SK-N-SH (cell line): ENCODE results near the gene TWF2. TPM values are rescaled to one million over a fixed set of nuclear protein-coding genes. Genes with fewer than 3 reads are reported as not detected.
A peak's percentile ranks its signal among the peaks of the same experiment; 100 is the strongest.

Experiments
- CTCF ChIA-PET: fragments of 300-600, 350-600 bp; formaldehyde crosslinking; extraction: SDS; loops from one replicate; lab custom pipeline; 2021; lab: Yijun Ruan, JAX
- POLR2A ChIA-PET: fragments of 350-600 bp; sonication (Branson Sonifier 250); formaldehyde crosslinking; extraction: SDS; loops from one replicate; lab custom pipeline; 2020; ENCODE audit warnings: antibody characterized with exemption, inconsistent platforms; lab: Yijun Ruan, JAX
- DNase-seq: peaks from one replicate; pipeline ENCODE4 v3.0.0; 2012
- H2AFZ ChIP-seq: fragments of 200-600 bp; sonication (generic); 2 replicates; pipeline ENCODE4 v1.8.1; 2016; ENCODE audit warnings: antibody characterized with exemption, mild to moderate bottlenecking, low read depth
- H3F3A ChIP-seq: fragments of 200-600 bp; sonication (generic); replicated peaks from 2 replicates; pipeline ENCODE3; 2016; ENCODE audit warnings: antibody characterized with exemption, mild to moderate bottlenecking; ENCODE audit not compliant: insufficient read depth
- H3K27ac ChIP-seq, 2 experiments: fragments of 200-500 bp in 1 of 2; fragments of 200-600 bp in 1 of 2; sonication (Bioruptor generic) in 1 of 2; sonication (generic), shearing (Covaris generic) in 1 of 2; 2 replicates each; pipeline versions ENCODE4 v1.5.1 to v1.6.1; 2014 to 2016; ENCODE audit warnings: low read depth in 2 of 2, inconsistent platforms in 1 of 2, low read length in 1 of 2, mild to moderate bottlenecking in 1 of 2, mixed read lengths in 1 of 2
- H3K27me3 ChIP-seq: fragments of 200-600 bp; sonication (generic), shearing (Covaris generic); 2 replicates; pipeline ENCODE4 v1.6.1; 2016; ENCODE audit warnings: mixed run types; ENCODE audit not compliant: insufficient read depth
- H3K36me3 ChIP-seq, 2 experiments: fragments of 200-500 bp in 1 of 2; fragments of 200-600 bp in 1 of 2; sonication (Bioruptor generic) in 1 of 2; sonication (generic) in 1 of 2; replicated peaks in 1 of 2; 2 replicates each; pipeline versions ENCODE3 to v1.5.1; 2014 to 2016; ENCODE audit warnings: low read length in 1 of 2, mild to moderate bottlenecking in 1 of 2; ENCODE audit not compliant: insufficient read depth in 2 of 2, control insufficient read depth in 1 of 2
- H3K4me1 ChIP-seq, 2 experiments: fragments of 200-500 bp in 1 of 2; fragments of 200-600 bp in 1 of 2; sonication (Bioruptor generic) in 1 of 2; sonication (generic), shearing (Covaris generic) in 1 of 2; 2 replicates each; pipeline versions ENCODE4 v1.5.1 to v1.6.1; 2014 to 2016; ENCODE audit warnings: low read depth in 1 of 2, low read length in 1 of 2, mixed run types in 1 of 2; ENCODE audit not compliant: insufficient read depth in 2 of 2, control insufficient read depth in 1 of 2
- H3K4me2 ChIP-seq: fragments of 200-600 bp; sonication (generic), shearing (Covaris generic); 2 replicates; pipeline ENCODE4 v1.6.1; 2017; ENCODE audit warnings: mixed run types
- H3K4me3 ChIP-seq, 2 experiments: fragments of 200-500 bp in 1 of 2; fragments of 200-600 bp in 1 of 2; sonication (Bioruptor generic) in 1 of 2; sonication (generic), shearing (Covaris generic) in 1 of 2; 2 replicates each; pipeline versions ENCODE4 v1.5.1 to v1.8.1; 2014 to 2016; ENCODE audit warnings: low read depth in 2 of 2, inconsistent platforms in 1 of 2, low read length in 1 of 2, mild to moderate bottlenecking in 1 of 2, mixed read lengths in 1 of 2, moderate library complexity in 1 of 2
- H3K79me2 ChIP-seq: fragments of 200-600 bp; sonication (generic); 2 replicates; pipeline ENCODE4 v1.8.1; 2017; ENCODE audit warnings: mild to moderate bottlenecking; ENCODE audit not compliant: insufficient read depth
- H3K9ac ChIP-seq: fragments of 200-600 bp; sonication (generic); 2 replicates; pipeline ENCODE4 v1.6.1; 2017; ENCODE audit warnings: mixed run types
- H3K9me2 ChIP-seq: fragments of 200-600 bp; sonication (generic); 2 replicates; pipeline ENCODE4 v1.6.1; 2017; ENCODE audit warnings: mixed run types
- H3K9me3 ChIP-seq: fragments of 200-600 bp; sonication (generic); 2 replicates; pipeline ENCODE4 v1.6.1; 2017; ENCODE audit warnings: mixed run types, mild to moderate bottlenecking, moderate library complexity
- H4K20me1 ChIP-seq: fragments of 200-600 bp; sonication (generic); 2 replicates; pipeline ENCODE4 v1.6.1; 2017; ENCODE audit warnings: mild to moderate bottlenecking, mixed run types; ENCODE audit not compliant: insufficient read depth
- CHD2 ChIP-seq: fragments of 150-350 bp; IDR thresholded peaks from 2 replicates; pipeline ENCODE4 v1.6.1; 2018; ENCODE audit warnings: low read length; ENCODE audit not compliant: partially characterized antibody
- ELF1 ChIP-seq: IDR thresholded peaks from 2 replicates; pipeline ENCODE4 v1.4.0; 2012
- FOSL2 ChIP-seq: IDR thresholded peaks from 2 replicates; pipeline ENCODE4 v1.4.0; 2012; ENCODE audit warnings: low read depth, mild to moderate bottlenecking, moderate library complexity, borderline replicate concordance
- GABPA ChIP-seq: IDR thresholded peaks from 2 replicates; pipeline ENCODE4 v1.4.0; 2012; ENCODE audit warnings: low read depth, mild to moderate bottlenecking
- GATA2 ChIP-seq: sonication (generic); formaldehyde crosslinking; IDR thresholded peaks from 2 replicates; pipeline ENCODE4 v1.5.0; 2020; ENCODE audit warnings: mild to moderate bottlenecking, missing genetic modification reagents
- JUND ChIP-seq: IDR thresholded peaks from 2 replicates; pipeline ENCODE4 v1.4.0; 2012
- MEF2A ChIP-seq: IDR thresholded peaks from 2 replicates; pipeline ENCODE4 v1.4.0; 2012; ENCODE audit warnings: low read depth, borderline replicate concordance
- NFIC ChIP-seq: IDR thresholded peaks from 2 replicates; pipeline ENCODE4 v1.4.0; 2012; ENCODE audit warnings: borderline replicate concordance
- NRF1 ChIP-seq: IDR thresholded peaks from 2 replicates; pipeline ENCODE4 v1.6.1; 2012; ENCODE audit warnings: low read depth, mild to moderate bottlenecking, low read length
- POLR2AphosphoS5 ChIP-seq: IDR thresholded peaks from 2 replicates; pipeline ENCODE4 v1.6.1; 2012; ENCODE audit warnings: low read depth, low read length
- RCOR1 ChIP-seq: fragments of 150-350 bp; IDR thresholded peaks from 2 replicates; pipeline ENCODE4 v1.6.1; 2017; ENCODE audit warnings: antibody characterized with exemption, low read length
- RFX5 ChIP-seq: IDR thresholded peaks from 2 replicates; pipeline ENCODE4 v1.6.1; 2012; ENCODE audit warnings: mild to moderate bottlenecking, improper control_type of control experiment, low read length
- RXRA ChIP-seq: IDR thresholded peaks from 2 replicates; pipeline ENCODE4 v1.4.0; 2012; ENCODE audit warnings: low read depth, mild to moderate bottlenecking, borderline replicate concordance
- TCF12 ChIP-seq: IDR thresholded peaks from 2 replicates; pipeline ENCODE4 v1.4.0; 2012
- YY1 ChIP-seq: IDR thresholded peaks from 2 replicates; pipeline ENCODE4 v1.4.0; 2012; ENCODE audit warnings: low read depth, mild to moderate bottlenecking
- WGBS: methylation state at CpG from one replicate; pipeline ENCODE4 v1.1.6; 2017; ENCODE audit warnings: low lambda C conversion rate; 5-methylcytosine and 5-hydroxymethylcytosine counted together
- polyA plus RNA-seq, 3 experiments: library from polyadenylated mRNA; depleted of rRNA; stranded (reverse); fragments of >200 nt; gene quantifications; 2 replicates each; pipeline ENCODE4 v1.2.3, GENCODE V29; 2012
- TF ChIP-seq, protein P1 (sequence below): IDR thresholded peaks from 2 replicates; pipeline ENCODE4 v1.4.0; 2012; ENCODE audit warnings: low read depth, borderline replicate concordance
- TF ChIP-seq, protein P2 (sequence below): IDR thresholded peaks from 2 replicates; pipeline ENCODE4 v1.6.1; 2012; ENCODE audit warnings: mild to moderate bottlenecking, low read depth, low read length, moderate library complexity

The TWF2 gene
- polyA plus RNA-seq, 1 of the 3 experiments (the other 2 are of a cell fraction), result 188 TPM

DNA sequence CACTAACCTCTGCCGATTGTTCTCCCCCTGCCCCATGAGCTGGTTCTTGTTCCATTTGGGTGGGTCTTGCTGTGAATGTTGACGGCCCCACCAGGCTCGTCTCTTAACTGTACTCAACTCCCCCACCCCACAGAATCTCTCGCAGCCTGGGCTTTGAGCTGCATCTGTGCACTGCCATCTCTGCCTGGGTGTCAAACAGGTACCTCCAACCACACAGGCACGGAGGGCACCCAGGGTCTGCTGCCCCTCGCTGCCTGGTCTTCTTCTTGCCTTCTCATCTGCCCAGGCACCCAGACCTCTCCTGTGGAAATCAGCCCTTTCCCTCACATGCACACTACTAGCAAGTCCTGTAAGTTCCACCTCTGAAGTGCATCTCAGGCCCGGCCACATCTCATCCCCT is 23.6 kb downstream of the TWF2 start:
- Histone ChIP-seq H3K4me2 (no peak overlapping the region), H3F3A (peaks cover 15% of the 10 kb centered on the region), H3K9me3 (no peaks in the 10 kb centered on the region), H3K9ac (no peak overlapping the region), H2AFZ (no peak overlapping the region), H3K79me2 (no peaks in the 10 kb centered on the region), H3K4me3 (no peak overlapping the region), H3K27ac (no peak overlapping the region), H3K27me3 (no peaks in the 10 kb centered on the region), H4K20me1 (no peaks in the 10 kb centered on the region), H3K36me3 (peaks cover 38 to 48% of the 10 kb centered on the region in 2 experiments), H3K9me2 (no peaks in the 10 kb centered on the region), H3K4me1 (peaks cover 10 to 19% of the 10 kb centered on the region in 2 experiments; a peak in 3 of 4 replicates)
- POLR2A ChIA-PET, result no interaction called here
- TF ChIP-seq GATA2 (CRISPR knock-in tag) (no peak), POLR2AphosphoS5 (no peak), ELF1 (no peak), YY1 (no peak), FOSL2 (no peak), NFIC (no peak), NRF1 (no peak), RFX5 (no peak), CHD2 (no peak), MEF2A (no peak), RCOR1 (no peak), RXRA (no peak), GABPA (no peak)
- TF ChIP-seq, protein P1, sequence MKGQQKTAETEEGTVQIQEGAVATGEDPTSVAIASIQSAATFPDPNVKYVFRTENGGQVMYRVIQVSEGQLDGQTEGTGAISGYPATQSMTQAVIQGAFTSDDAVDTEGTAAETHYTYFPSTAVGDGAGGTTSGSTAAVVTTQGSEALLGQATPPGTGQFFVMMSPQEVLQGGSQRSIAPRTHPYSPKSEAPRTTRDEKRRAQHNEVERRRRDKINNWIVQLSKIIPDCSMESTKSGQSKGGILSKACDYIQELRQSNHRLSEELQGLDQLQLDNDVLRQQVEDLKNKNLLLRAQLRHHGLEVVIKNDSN, result no peak
- CTCF ChIA-PET, result interaction anchor here (0.8 to 16.1 kb wide), 3 partner anchors 16 to 231 kb away, joined by 3 to 257 read pairs (median 4); partner anchors contain the start of gene TWF2
- WGBS, result 97% methylated on average over 7 of the region's 7 CpGs
- DNase-seq, result no peak

DNA sequence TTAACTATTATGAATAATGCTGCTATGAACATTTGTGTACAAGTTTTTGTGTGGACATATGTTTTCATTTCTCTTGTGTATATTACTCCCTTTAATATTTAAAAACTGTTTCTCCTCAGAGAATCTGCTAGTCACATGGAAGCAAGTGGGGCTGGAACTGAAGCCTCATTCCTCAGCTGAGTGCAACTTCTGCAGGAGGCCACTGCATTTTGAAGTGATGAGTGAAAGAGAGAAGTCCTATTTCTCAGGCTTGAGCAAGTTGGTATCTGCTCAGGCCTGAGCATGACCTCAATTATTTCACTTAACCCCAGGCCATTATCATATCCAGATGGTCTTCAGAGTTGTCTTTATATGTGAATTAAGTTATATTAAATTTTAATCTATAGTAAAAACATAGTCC is 25.1 kb downstream of the TWF2 start:
- Histone ChIP-seq H3K9me2 (no peaks in the 10 kb centered on the region), H3K4me3 (no peak overlapping the region), H2AFZ (no peak overlapping the region), H3F3A (peaks cover 15% of the 10 kb centered on the region), H3K36me3 (peaks cover 48 to 56% of the 10 kb centered on the region in 2 experiments), H3K27ac (no peak overlapping the region), H4K20me1 (no peaks in the 10 kb centered on the region), H3K9ac (no peak overlapping the region), H3K4me2 (no peak overlapping the region), H3K9me3 (no peaks in the 10 kb centered on the region), H3K27me3 (no peaks in the 10 kb centered on the region), H3K4me1 (peaks cover 10 to 19% of the 10 kb centered on the region in 2 experiments; a peak in 3 of 4 replicates), H3K79me2 (no peaks in the 10 kb centered on the region)
- no peak for DNase-seq
- CTCF ChIA-PET, result interaction anchor here (1.1 to 16.1 kb wide), 3 partner anchors 8 to 30 kb away, joined by 3 to 257 read pairs (median 3); partner anchors contain the start of gene TWF2
- POLR2A ChIA-PET, result no interaction called here
- TF ChIP-seq TCF12 (peak; percentile 7; the same call in 1 of the 2 replicates), RFX5 (no peak), JUND (no peak)
- TF ChIP-seq, protein P2, sequence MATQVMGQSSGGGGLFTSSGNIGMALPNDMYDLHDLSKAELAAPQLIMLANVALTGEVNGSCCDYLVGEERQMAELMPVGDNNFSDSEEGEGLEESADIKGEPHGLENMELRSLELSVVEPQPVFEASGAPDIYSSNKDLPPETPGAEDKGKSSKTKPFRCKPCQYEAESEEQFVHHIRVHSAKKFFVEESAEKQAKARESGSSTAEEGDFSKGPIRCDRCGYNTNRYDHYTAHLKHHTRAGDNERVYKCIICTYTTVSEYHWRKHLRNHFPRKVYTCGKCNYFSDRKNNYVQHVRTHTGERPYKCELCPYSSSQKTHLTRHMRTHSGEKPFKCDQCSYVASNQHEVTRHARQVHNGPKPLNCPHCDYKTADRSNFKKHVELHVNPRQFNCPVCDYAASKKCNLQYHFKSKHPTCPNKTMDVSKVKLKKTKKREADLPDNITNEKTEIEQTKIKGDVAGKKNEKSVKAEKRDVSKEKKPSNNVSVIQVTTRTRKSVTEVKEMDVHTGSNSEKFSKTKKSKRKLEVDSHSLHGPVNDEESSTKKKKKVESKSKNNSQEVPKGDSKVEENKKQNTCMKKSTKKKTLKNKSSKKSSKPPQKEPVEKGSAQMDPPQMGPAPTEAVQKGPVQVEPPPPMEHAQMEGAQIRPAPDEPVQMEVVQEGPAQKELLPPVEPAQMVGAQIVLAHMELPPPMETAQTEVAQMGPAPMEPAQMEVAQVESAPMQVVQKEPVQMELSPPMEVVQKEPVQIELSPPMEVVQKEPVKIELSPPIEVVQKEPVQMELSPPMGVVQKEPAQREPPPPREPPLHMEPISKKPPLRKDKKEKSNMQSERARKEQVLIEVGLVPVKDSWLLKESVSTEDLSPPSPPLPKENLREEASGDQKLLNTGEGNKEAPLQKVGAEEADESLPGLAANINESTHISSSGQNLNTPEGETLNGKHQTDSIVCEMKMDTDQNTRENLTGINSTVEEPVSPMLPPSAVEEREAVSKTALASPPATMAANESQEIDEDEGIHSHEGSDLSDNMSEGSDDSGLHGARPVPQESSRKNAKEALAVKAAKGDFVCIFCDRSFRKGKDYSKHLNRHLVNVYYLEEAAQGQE, result no peak
